Glutamatergic neuron (in vitro differentiated cells): ENCODE results near the gene BRD1. TPM values are rescaled to one million over a fixed set of nuclear protein-coding genes. Genes with fewer than 3 reads are reported as not detected.

Experiments
- DNase-seq: peaks from one replicate; pipeline ENCODE4 v3.0.0; 2022
- H3K27ac Mint-ChIP-seq: one replicate; pipeline ENCODE4 v1.8.0; 2020; ENCODE audit warnings: mild to moderate bottlenecking, mixed read lengths, inconsistent platforms; ENCODE audit not compliant: unreplicated experiment
- H3K27me3 Mint-ChIP-seq: one replicate; pipeline ENCODE4 v1.8.0; 2020; ENCODE audit warnings: mild to moderate bottlenecking, moderate library complexity, mixed read lengths, inconsistent platforms; ENCODE audit not compliant: unreplicated experiment
- H3K36me3 Mint-ChIP-seq: one replicate; pipeline ENCODE4 v1.8.0; 2020; ENCODE audit warnings: mild to moderate bottlenecking, mixed read lengths, inconsistent platforms; ENCODE audit not compliant: unreplicated experiment
- H3K4me1 Mint-ChIP-seq: one replicate; pipeline ENCODE4 v1.8.0; 2020; ENCODE audit warnings: mild to moderate bottlenecking, low read depth, mixed read lengths, inconsistent platforms; ENCODE audit not compliant: unreplicated experiment
- H3K4me3 Mint-ChIP-seq: one replicate; pipeline ENCODE4 v1.8.0; 2020; ENCODE audit warnings: mild to moderate bottlenecking, mixed read lengths, inconsistent platforms; ENCODE audit not compliant: unreplicated experiment
- H3K9me3 Mint-ChIP-seq: one replicate; pipeline ENCODE4 v1.8.0; 2020; ENCODE audit warnings: mild to moderate bottlenecking, moderate library complexity, mixed read lengths, inconsistent platforms; ENCODE audit not compliant: unreplicated experiment
- CTCF ChIP-seq: fragments of 200-600 bp; sonication (generic); IDR thresholded peaks from one replicate; pipeline ENCODE4 v1.5.0; 2021; ENCODE audit not compliant: partially characterized antibody, unreplicated experiment
- total RNA-seq: library from RNA; stranded (reverse); fragmentation: NEBNext Ultra II Directional; extraction: Animal tissue kit (Norgen Biotek cat#: 25700); gene quantifications from one replicate; pipeline ENCODE4 v1.2.1, GENCODE V29; 2021; ENCODE audit not compliant: unreplicated experiment

The BRD1 gene
- total RNA-seq, 1 donor from 2014 or later = 73.7 TPM

DNA sequence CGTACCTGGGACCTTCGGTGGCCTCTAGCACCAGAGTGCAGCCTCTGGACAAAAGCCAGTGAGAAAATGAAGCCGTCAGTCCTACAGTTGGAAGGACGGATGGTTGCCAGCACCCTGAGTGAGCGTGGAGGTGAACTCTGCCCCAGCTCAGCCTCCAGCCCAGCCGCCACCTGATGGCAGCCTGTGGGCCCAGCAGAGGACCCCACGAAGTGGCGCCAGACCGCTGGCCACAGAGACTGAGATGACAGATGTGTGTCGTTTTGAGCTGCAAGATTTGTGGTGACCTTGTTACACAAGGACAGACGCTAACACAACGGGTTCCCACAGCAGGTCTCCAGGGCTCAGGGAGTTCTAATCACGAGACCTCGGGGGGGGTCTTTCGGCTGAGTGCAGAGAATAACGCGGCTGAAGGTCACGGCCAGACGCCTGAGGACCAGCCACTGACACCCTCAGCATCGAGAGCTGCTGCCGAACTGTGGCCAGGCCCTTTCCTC is 75.0 kb downstream of the BRD1 start:
- no peak for TF ChIP-seq CTCF
- Mint-ChIP-seq H3K27ac (no peak overlapping the region), H3K27me3 (peaks cover 3% of the 10 kb centered on the region), H3K36me3 (no peaks in the 10 kb centered on the region), H3K4me3 (no peak overlapping the region), H3K4me1 (no peaks in the 10 kb centered on the region), H3K9me3 (peaks cover 15% of the 10 kb centered on the region)
- no peak for DNase-seq

GRCh38 chr22:49751966-49752597 is 75.6 kb downstream of the BRD1 start:
- Mint-ChIP-seq H3K36me3 (no peaks in the 10 kb centered on the region), H3K4me1 (no peaks in the 10 kb centered on the region), H3K27me3 (peaks cover 3% of the 10 kb centered on the region), H3K27ac (no peak overlapping the region), H3K9me3 (peaks cover 14% of the 10 kb centered on the region), H3K4me3 (no peak overlapping the region)
- TF ChIP-seq CTCF = no peak
- no peak for DNase-seq

DNA sequence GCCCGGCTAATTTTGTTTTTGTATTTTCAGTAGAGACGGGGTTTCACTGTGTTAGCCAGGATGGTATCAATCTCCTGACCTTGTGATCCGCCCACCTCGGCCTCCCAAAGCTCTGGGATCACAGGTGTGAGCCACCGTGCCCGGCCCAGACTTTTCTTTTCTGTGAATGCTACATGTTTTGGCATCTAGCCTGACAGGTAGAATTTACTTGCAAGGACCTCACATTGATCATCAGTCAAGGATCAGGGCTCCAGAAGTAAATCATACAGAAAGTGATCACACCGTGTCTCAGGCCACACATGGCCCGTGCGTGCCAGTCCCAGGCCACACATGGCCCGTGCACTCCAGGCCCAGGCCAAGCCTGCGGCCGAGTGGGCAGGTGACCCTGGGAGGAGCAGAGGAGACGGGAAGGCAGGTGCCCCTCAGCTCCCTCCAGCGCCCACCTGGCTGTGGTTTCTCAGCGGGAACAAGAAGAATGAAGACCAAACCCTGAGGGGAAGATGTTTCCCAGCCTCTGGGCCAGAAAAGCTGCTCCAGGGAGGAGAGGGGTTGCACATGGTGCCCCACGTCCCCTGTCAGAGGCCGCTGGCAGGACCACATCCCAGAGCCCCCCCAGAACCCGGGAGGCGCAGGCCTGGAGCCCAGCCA is 76.2 kb downstream of the BRD1 start:
- DNase-seq = no peak
- H3K9me3 Mint-ChIP-seq = peaks cover 14% of the 10 kb centered on the region
- TF ChIP-seq CTCF = no peak

DNA sequence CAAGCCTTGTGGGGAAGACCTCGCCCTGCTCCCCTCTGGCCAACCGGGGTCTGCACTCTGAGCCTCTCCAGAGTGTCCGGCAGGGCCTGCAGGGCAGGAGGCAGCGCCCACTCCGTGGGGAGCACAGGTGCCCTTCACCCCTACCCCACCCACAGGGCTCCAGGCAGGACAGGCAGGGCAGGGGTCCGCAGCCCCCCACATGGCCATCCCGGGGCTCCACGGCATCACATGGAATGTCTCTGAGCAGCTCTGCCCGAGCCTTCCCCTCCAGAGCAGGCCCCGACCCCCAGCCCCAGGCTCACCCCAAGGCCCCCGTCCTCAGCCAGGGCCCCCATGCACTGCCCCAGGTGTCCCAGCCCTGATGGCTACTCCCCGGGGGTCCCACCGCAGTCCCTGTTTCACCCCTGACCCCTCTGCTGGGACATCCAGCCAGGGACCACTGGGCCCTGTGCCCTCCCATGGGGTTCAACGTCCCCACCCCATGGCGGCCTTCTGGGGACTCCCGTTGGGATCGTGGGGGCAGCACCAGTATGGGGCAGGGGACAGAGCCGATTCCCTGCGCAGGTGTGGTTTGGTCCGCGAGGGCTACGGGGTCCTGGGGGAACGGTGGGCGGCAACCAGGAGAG is 77.7 kb downstream of the BRD1 start:
- Mint-ChIP-seq H3K27ac (no peak overlapping the region), H3K4me3 (no peak overlapping the region), H3K4me1 (no peaks in the 10 kb centered on the region), H3K9me3 (peaks cover 17% of the 10 kb centered on the region), H3K36me3 (no peaks in the 10 kb centered on the region), H3K27me3 (peaks cover 3% of the 10 kb centered on the region)
- DNase-seq = no peak
- no peak for TF ChIP-seq CTCF

More for the DNA sequence above, 76.2 kb downstream of the BRD1 start:
- H3K27me3 Mint-ChIP-seq = peaks cover 3% of the 10 kb centered on the region
- no peak overlapping the region for H3K27ac Mint-ChIP-seq
- H3K4me3 Mint-ChIP-seq = no peak overlapping the region
- H3K36me3 Mint-ChIP-seq = no peaks in the 10 kb centered on the region
- H3K4me1 Mint-ChIP-seq = no peaks in the 10 kb centered on the region

DNA sequence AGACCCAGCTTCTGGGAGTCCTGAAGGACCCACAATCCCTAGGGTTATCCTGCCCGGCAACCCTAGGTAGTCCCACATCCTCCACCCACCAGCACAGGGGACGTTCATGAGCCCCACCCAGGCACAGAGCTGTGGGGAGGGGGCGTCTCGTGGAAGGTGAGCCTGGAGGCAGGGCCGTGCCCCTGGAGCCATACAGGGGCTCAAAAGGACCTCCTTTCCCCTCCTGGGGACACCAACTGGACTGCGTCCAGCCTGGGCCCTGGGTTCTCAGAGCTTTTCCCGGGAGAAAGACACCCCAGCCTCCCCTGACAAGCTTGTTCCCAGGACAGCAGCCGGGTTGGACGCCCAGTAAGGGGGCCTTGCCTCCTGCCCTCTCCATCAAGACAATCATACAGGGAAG is 78.4 kb downstream of the BRD1 start:
- no peak for TF ChIP-seq CTCF
- Mint-ChIP-seq H3K9me3 (peaks cover 17% of the 10 kb centered on the region), H3K27me3 (peaks cover 3% of the 10 kb centered on the region), H3K4me1 (no peaks in the 10 kb centered on the region), H3K27ac (no peak overlapping the region), H3K4me3 (no peak overlapping the region), H3K36me3 (no peaks in the 10 kb centered on the region)
- no peak for DNase-seq
